Caki2 (cell line): ENCODE measurements around the gene TMEM212. TPM values are rescaled to one million over a fixed set of nuclear protein-coding genes. Genes with fewer than 3 reads are reported as not detected.

Experiments used
- DNase-seq: peaks from one replicate; pipeline ENCODE4 v3.0.0-alpha.2; 2015; ENCODE audit warnings: low read depth
- in situ Hi-C: cut with HindIII; loops from 2 replicates; pipeline ENCODE4 v1.10.0; 2016; ENCODE audit warnings: low sequenced_read_pairs, low pct_unique_long_range_greater_than_20kb, mixed read lengths
- total RNA-seq: library from RNA; depleted of rRNA; stranded (reverse); fragments of >200 nt; shearing (Covaris generic); gene quantifications from 2 replicates; pipeline ENCODE4 v1.2.3, GENCODE V29; 2014; ENCODE audit warnings: low replicate concordance

Gene TMEM212
- total RNA-seq, 1 experiment from 2014 or later, result not detected

DNA sequence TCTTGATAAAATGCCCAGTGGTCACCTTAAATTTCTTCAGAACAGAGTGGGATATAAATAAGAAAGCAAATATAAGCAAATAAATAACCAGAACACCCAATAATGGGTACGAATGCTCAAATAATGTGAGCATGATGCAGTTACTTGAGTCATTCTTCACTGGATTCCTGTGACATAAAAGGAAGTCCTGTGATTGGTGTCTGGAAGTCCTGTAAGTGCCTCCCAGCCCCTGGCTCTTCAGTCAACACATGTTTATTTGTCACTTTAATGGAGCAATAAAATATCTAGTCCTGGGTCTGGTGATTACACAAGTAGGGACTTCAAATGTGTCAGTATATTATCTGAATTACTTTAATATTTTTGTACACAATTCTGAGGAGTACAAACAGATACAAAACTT is 30.4 kb downstream of the TMEM212 start:
- DNase-seq, result no peak
- in situ Hi-C loops, result no loop called here

GRCh38 chr3:171874251-171874681 is 31.1 kb downstream of the TMEM212 start:
- DNase-seq, result peak; percentile 96
- in situ Hi-C loops, result no loop called here

GRCh38 chr3:171874879-171875278 is 31.7 kb downstream of the TMEM212 start:
- no peak for DNase-seq
- in situ Hi-C loops, result no loop called here

- DNase-seq, result no peak
- in situ Hi-C loops, result no loop called here
Observed at GRCh38 chr3:171875923-171876412, 32.8 kb downstream of the TMEM212 start.

GRCh38 chr3:171876680-171877147 is 33.6 kb downstream of the TMEM212 start:
- peak; percentile 78 for DNase-seq

DNA sequence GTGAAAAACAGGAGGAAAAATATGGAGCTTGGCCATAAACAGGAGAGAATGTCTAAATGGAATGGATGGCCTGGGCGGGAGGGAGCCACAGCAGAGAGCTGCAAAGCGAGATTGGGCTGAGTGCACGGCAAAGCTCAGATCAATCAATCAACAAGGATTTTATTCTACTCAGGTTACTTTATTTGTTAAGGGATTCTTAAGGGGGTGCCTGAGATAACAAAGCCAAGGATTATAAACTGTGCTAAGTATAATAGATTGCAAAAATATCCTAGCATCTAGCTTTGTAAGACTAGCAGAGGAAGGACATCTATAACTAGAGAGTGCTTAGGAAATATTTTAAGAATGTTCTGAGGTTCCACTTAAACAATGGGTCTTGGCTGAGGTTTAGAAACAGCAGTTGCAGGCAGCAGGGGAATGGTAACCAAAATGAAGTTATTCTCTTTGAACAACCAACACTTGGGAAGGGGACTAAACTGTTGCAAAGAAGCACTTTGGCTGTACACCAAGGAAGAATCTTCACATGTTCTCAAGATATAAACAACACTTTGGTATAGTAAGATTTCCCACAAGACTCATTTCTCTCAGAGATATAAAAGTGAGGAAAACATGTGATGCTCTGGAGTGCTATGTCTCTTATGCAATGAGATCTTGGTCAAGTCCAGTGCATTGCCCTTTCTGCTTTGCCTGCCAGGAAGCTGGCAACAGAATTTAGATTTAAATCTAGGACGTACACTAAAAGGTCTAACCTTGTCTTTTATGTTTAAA is 35.5 kb downstream of the TMEM212 start:
- in situ Hi-C loops, result no loop called here

More at GRCh38 chr3:171876680-171877147, 33.6 kb downstream of the TMEM212 start:
- in situ Hi-C loops, result no loop called here

GRCh38 chr3:171879472-171879871 is 36.3 kb downstream of the TMEM212 start:
- DNase-seq, result no peak
- in situ Hi-C loops, result no loop called here

More for the DNA sequence above, 35.5 kb downstream of the TMEM212 start:
- DNase-seq, result no peak

GRCh38 chr3:171880101-171880870 is 37.1 kb downstream of the TMEM212 start:
- in situ Hi-C loops, result no loop called here
- DNase-seq, result no peak

DNA sequence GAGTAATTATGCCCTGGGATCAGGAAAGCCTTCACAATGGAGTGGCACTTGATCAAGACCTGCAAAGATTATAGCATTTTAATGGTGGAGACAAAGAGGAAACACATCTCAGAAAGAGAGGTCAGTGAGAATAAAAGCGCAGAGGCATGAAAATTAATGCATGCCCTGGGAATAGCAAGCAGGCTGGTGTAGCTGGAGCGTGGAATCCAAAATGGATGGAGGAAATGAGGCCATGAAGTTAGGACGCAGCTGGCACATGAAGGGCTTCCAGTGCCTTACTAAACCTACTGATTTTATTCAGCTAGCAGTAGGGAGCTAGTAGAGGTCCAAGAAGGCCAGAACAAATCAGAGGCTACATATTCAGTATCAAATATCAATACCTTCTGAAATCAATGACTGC is 38.1 kb downstream of the TMEM212 start:
- in situ Hi-C loops, result no loop called here

DNA sequence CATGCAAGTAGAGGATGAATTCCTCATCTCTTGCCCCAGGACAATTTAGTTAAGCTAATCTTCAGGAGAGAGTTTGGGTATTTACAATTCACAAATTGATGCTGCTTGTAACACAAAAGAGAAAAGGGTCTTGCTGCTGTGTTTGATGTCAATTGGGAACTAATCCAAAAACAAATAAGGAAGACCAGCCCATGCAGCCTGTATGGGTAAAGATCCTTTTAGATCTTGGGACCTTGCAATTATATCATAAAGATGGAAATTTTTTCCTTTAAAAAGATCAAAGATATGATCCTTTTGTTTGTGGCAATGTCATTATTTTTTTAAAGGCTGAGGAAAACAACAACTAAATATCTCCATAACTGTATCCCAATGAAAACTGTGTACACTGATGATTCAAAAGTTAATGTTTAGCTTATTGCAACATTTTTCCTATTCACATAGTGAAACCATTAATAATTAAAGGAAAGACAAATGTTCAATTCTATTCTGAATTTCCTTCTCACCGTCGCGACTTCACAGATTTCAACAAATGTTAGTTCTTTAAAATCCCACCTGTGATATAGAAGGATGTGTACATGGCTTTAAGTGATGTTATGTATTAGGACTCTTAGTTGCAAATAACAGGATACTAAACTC is 40.2 kb downstream of the TMEM212 start:
- in situ Hi-C loops, result no loop called here
- DNase-seq, result peak; percentile 56

More for the DNA sequence above, 38.1 kb downstream of the TMEM212 start:
- no peak for DNase-seq

- DNase-seq, result no peak
- in situ Hi-C loops, result no loop called here
Observed at GRCh38 chr3:171883893-171884279, 40.7 kb downstream of the TMEM212 start.

- no peak for DNase-seq
- in situ Hi-C loops, result no loop called here
Observed at GRCh38 chr3:171888466-171888865, 45.3 kb downstream of the TMEM212 start.

GRCh38 chr3:171890398-171890797 is 47.2 kb downstream of the TMEM212 start:
- no peak for DNase-seq
- in situ Hi-C loops, result no loop called here

- in situ Hi-C loops, result no loop called here
- no peak for DNase-seq
Observed at GRCh38 chr3:171892457-171892856, 49.3 kb downstream of the TMEM212 start.

GRCh38 chr3:171895291-171895690 is 52.1 kb downstream of the TMEM212 start:
- in situ Hi-C loops, result no loop called here

DNA sequence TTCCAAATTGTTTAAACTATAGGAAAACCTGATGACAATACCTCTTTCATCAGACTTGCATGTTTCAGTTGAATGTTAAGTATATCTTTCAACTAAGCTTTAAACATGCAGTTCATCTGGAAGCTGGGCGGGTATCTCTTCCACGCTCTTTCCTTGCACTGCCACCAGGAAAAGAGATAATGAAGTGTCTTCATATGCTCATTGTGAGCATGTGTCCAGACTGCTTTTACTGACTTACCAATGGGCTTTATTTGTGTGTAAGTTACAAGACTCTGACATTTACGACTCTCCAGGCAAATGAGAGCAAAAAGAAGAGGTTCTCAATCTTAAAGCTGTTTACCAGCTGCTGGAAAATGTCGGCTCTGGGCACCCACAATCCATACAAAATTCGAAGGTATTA is 52.8 kb downstream of the TMEM212 start:
- in situ Hi-C loops, result no loop called here
- DNase-seq, result no peak

More at GRCh38 chr3:171895291-171895690, 52.1 kb downstream of the TMEM212 start:
- no peak for DNase-seq

DNA sequence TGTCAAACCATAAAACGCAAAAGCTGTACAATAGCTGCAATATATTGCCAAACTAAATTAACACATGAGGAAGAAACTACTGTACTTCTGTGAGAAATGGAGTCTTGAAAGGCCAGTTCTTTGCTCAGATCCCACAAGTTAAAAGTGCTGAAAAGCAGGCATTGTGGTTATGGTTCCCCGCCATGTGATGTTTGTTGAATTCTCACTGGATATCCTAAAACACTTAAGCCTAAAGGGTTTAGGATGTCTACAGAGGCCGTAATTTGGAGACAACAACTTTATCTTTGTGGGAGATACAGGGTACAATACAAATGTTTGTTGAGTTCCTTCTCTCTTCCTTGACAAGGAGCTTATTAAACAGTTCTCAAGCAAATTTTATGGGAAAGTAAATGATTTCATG is 53.2 kb downstream of the TMEM212 start:
- in situ Hi-C loops, result no loop called here
- no peak for DNase-seq

- in situ Hi-C loops, result no loop called here
- no peak for DNase-seq
Observed at GRCh38 chr3:171898192-171898591, 55.0 kb downstream of the TMEM212 start.

- in situ Hi-C loops, result no loop called here
- no peak for DNase-seq
Observed at GRCh38 chr3:171900446-171900845, 57.3 kb downstream of the TMEM212 start.
